Activated naive CD4-positive, alpha-beta T cell treated with anti-CD3 and anti-CD28 coated beads for 36 hours (primary cell): Measurements from ENCODE around the gene MAGT1. TPM values are rescaled to one million over a fixed set of nuclear protein-coding genes. Genes with fewer than 3 reads are reported as not detected.

Experiments
- total RNA-seq, 2 experiments: library from RNA; stranded (reverse); gene quantifications; one replicate each; pipeline ENCODE4 v1.2.3, GENCODE V29; 2021

MAGT1 gene
- total RNA-seq, 2 experiments from 2014 or later: 31.0 to 32.4 TPM

Other genes with a start within 250 kb of the MAGT1 start
- gene ATRX, start 109.2 kb downstream of the MAGT1 start, total RNA-seq: 10 to 100 TPM; 49.2 to 49.9 TPM
- 100 to 1,000 TPM; 363 to 367 TPM for gene COX7B, start 4.0 kb upstream of the MAGT1 start, total RNA-seq
- gene ATP7A, start 15.3 kb upstream of the MAGT1 start, total RNA-seq: 1 to 10 TPM; 5.3 to 5.5 TPM
- 1 to 10 TPM in 1 of 2 experiments, under 1 TPM in 1; 0.86 to 1.2 TPM for gene PGAM4, start 74.2 kb upstream of the MAGT1 start, total RNA-seq
- gene PGK1, start 208.8 kb upstream of the MAGT1 start, total RNA-seq: 100 to 1,000 TPM; 744 to 766 TPM
- gene TAF9B, start 244.2 kb upstream of the MAGT1 start, total RNA-seq: 10 to 100 TPM; 25.9 to 27.2 TPM